HG03571 (cell line): ENCODE measurements around the gene ISCA2.

Experiments used
- ATAC-seq: cut with Tn5 transposase; IDR thresholded peaks from one replicate; pipeline ENCODE4 v1.9.1; 2021; ENCODE audit not compliant: unreplicated experiment

ISCA2 gene

GRCh38 chr14:74507840-74508239 is 14.3 kb downstream of the ISCA2 start:
- ATAC-seq, result no peak

GRCh38 chr14:74508292-74508731 is 14.7 kb downstream of the ISCA2 start:
- no peak for ATAC-seq

DNA sequence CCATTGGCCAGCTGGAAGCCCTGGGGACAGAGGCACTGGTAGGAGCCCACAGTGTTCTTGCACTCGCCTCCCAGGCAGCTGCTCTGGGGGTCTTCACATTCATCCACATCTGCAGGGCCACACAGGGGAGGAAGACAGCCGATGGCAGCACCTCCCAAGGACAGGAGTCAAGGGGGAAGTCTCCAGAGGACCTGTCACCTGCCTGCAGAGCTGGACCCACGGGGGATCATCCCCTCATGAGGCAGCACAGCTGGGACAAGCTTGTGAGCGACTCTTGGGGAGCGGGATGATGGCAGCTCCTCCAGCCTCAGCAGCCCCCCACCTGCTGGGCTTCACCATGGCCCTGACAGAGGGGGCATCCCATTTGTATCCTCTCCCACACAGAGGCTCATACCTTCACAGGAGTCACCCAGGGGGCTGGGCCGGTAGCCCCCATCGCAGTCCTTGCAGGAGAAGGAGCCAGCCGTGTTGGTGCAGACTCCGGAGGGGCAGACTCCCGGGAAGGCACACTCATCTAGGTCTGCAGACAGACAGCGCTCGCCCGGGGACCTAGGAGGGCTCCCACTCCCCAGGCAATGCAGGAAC is 15.4 kb downstream of the ISCA2 start:
- ATAC-seq, result no peak

DNA sequence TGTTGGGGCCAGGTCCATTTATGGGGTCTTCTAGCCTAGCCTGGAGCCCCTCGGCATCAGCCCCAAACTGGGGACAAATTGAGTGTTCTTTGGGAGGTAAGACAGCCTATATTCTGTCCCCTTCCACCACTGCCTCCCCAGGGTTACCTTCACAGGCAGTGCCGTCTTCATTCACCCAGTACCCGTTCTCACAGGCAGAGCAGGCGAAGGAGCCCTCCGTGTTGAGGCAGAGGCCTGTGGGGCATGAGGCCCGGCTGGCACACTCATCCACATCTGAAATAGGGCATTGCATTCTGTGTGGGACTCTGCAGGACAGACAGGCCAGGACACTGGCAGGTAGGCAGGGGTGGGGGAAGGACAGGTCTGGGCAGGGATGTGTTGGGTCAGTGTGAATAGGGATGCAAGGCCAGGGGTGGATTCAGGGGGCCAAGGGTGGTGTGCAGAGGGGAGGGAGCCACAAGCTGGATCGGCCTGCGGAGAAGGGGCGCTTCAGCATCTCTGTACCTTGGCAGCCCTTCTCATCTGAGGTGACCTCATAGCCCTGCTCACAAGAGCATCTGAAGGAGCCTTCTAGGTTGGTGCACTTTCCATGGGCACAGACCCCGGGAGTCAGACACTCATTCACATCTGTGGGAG is 16.1 kb downstream of the ISCA2 start:
- no peak for ATAC-seq

- no peak for ATAC-seq
Measured at GRCh38 chr14:74510223-74510931, 16.8 kb downstream of the ISCA2 start.

- ATAC-seq, result no peak
Measured at GRCh38 chr14:74510959-74511409, 17.4 kb downstream of the ISCA2 start.

DNA sequence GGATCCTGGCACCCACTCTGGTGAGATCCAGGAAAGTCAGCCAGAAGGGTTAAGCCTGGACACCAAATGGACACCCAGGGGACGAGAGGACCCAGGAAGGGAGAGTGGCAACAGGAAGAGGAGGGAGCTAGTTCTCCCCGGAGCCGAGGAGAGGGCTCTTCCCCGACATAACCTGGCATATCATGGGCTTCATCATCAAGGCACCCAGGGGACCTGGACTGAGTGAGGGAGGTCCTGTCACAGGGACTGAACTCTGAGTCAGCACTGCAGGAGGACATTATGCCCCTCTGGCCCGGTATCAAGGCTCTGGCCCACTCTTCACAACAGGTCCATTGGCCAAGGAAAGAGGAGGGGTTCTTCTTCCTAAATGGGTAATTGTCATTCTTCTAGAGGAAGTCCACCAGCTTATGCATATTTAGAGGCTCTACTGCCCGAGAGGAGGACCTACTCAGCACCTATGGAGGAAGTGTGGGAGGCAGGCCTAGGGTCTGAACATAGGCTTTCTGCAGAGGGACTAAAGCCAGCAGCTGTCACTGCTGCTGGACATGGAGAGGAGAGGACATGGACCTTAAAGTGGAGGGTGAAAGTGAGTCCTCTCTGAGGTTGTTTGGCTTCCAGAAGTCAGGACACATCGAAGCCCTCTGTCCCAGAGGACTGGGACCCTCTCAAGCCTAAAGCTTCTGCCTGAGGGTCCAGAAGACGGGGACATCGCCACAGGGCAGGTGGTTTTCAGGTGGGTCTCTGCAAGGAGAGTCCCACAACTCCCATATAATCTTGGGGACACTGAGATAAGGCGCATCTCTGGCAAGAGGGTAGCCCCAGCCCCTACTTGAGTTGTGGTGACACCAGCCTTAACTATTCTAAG is 18.6 kb downstream of the ISCA2 start:
- ATAC-seq, result no peak

- no peak for ATAC-seq
Measured at GRCh38 chr14:74514471-74514941, 20.9 kb downstream of the ISCA2 start.

DNA sequence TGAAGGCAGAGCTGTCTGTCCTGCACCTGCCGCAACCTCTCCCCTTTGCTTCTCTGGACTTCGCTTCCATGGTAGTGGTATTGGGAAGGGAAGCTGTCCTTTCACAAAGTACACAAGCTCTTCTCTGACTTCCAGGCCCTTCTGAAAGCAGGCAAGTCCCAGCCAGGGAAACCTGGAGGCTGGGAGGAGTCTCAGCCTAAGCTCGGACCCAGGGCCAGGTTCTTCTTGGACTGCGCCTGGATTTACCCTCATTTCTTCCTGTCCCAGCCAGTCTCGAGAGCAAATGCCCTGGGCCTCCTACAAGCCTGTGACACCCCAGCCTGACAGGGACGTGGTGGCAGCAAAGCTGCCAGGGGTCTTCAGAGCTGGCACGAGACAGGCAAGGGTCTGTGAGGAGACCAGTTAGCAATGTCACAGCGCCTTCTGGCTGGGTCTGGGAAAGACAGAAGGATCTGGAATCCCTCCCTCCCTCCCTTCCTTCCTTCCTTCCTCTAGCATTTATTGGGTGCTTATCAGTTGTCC is 22.4 kb downstream of the ISCA2 start:
- ATAC-seq, result no peak

- no peak for ATAC-seq
Measured at GRCh38 chr14:74516451-74517160, 23.0 kb downstream of the ISCA2 start.

DNA sequence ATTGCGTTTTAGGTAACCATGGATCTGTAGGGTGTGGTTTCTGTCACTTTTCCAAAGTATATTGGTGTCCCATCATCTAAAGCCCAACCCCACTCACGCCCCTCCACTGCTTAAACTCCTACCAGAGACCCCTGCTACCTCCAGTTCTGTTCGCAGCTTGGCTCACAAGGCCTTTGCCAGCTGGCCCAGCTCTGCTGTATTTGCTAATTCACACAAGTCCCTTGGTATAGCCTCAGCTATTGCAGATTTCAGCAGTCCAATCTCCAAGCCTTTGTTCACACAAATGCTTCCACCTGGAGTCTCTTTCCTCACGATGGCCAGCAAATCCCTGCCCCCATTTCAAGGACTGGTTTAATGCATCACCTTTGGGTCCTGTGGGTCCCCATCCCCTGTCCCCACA is 24.2 kb downstream of the ISCA2 start:
- no peak for ATAC-seq

DNA sequence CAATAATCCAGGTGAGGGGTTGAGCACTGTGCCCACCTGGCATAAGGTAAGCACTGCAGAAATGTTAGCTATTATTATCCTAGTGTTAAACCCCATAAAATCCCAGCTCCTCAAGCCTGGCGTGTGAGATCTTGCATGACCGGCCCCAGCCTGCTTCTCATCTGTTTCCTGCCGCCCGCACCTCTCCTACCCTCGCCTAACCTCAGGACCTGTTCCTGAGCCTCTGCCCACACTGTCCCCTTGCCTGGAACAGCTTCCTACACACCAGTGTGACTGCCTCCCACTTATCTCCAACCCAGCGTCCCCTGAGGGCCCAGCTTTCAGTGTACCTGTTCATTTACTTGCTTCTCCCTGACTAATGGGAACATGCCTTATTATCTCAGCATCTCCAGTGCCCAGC is 24.7 kb downstream of the ISCA2 start:
- no peak for ATAC-seq

- no peak for ATAC-seq
Measured at GRCh38 chr14:74519316-74520074, 25.9 kb downstream of the ISCA2 start.

DNA sequence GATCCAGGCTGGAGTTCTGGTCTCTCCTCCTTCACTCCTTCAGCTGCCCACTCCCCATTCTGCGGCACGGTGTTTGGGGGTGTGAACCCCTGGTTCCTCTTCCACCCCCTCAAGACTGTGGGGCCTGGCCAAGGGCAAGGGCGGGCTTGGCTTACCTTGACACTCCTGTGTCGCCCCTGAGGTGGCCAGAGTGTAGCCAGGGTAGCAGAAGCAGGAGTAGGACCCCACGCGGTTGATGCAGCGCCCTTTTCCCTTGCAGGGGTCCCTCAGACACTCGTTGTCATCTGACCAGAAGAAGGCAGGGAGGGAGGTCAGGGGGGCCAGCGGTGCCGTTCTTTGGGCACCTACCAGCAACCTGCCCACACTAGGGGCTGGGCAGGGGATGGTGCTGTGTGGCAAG is 28.2 kb downstream of the ISCA2 start:
- ATAC-seq, result no peak

- ATAC-seq, result no peak
Measured at GRCh38 chr14:74522740-74523139, 29.2 kb downstream of the ISCA2 start.

- ATAC-seq, result no peak
Measured at GRCh38 chr14:74524076-74524811, 30.7 kb downstream of the ISCA2 start.

DNA sequence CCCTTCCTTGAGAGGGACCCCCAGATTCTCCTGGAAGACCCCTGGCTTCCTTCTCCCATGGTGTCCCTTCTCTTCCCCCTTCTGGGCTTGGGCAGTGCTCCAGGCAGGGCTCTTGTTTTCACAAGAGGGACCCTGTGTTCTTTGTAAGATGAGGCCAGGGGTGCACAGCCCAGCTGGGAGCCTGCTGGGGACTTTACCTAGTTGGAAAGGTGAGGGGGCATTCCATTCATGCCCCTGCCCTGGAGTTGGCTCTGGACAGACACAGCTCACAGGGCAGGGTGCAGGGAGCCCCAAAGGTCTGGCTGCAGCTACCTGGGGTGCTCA is 31.2 kb downstream of the ISCA2 start:
- ATAC-seq, result no peak

- no peak for ATAC-seq
Measured at GRCh38 chr14:74525361-74525851, 31.8 kb downstream of the ISCA2 start.
